Measurements from ENCODE around the gene OR6C3. TPM values are rescaled to one million over a fixed set of nuclear protein-coding genes. Genes with fewer than 3 reads are reported as not detected.
"Not testable (repeated sequence)": the region's sequence is repeated elsewhere in the genome, so short reads cannot be mapped to it uniquely, and the experiment has no call there.

OR6C3 gene
- total RNA-seq, 2 donors from 2014 or later, result not detected

GRCh38 chr12:55336002-55336401 lies 5.5 kb downstream of the OR6C3 start:
- no peak for DNase-seq
- H3K9me3 Mint-ChIP-seq, result no peaks in the 10 kb centered on the region
- WGBS, 2 experiments (ENCODE audit: insufficient coverage in 1 of 2, insufficient read length in 1 of 2), result 92 to 95% methylated on average over 7 to 10 of the region's 10 CpGs
- Histone ChIP-seq H3K4me3 (ENCODE audit: low read length) (no peak overlapping the region), H3K36me3 (ENCODE audit: control insufficient read depth, insufficient read depth, low read length) (no peaks in the 10 kb centered on the region), H3K9ac (ENCODE audit: extremely low read depth, low read length, poor library complexity, severe bottlenecking) (no peak overlapping the region), H3K4me1 (ENCODE audit: control insufficient read depth, insufficient read depth, low read length) (peaks cover 6% of the 10 kb centered on the region), H3K27me3 (ENCODE audit: control insufficient read depth, insufficient read depth, low read length, poor library complexity, severe bottlenecking) (no peaks in the 10 kb centered on the region), H3K27ac (ENCODE audit: low read depth, low read length) (no peak overlapping the region), H3K9me3 (ENCODE audit: control insufficient read depth, low read length) (no peaks in the 10 kb centered on the region)
- no peak overlapping the region for H3K4me3 Mint-ChIP-seq
- H3K36me3 Mint-ChIP-seq (ENCODE audit: low read depth), result no peaks in the 10 kb centered on the region
- no peaks in the 10 kb centered on the region for H3K4me1 Mint-ChIP-seq
- H3K27me3 Mint-ChIP-seq (ENCODE audit: insufficient read depth), result no peaks in the 10 kb centered on the region
- H3K27ac Mint-ChIP-seq, result no peak overlapping the region
- TF ChIP-seq CTCF (conservative IDR thresholded peaks at IDR 0.05), result no peak

GRCh38 chr12:55355338-55355737 lies 24.8 kb downstream of the OR6C3 start:
- not testable (repeated sequence) for H3K4me3 ChIP-seq (ENCODE audit: low read length); H3K4me1 Mint-ChIP-seq; H3K9me3 Mint-ChIP-seq; H3K27me3 ChIP-seq (ENCODE audit: control insufficient read depth, insufficient read depth, low read length, poor library complexity, severe bottlenecking); H3K36me3 Mint-ChIP-seq (ENCODE audit: low read depth); H3K27me3 Mint-ChIP-seq (ENCODE audit: insufficient read depth); H3K4me1 ChIP-seq (ENCODE audit: control insufficient read depth, insufficient read depth, low read length); H3K9me3 ChIP-seq (ENCODE audit: control insufficient read depth, low read length); H3K4me3 Mint-ChIP-seq; H3K27ac ChIP-seq (ENCODE audit: low read depth, low read length); H3K36me3 ChIP-seq (ENCODE audit: control insufficient read depth, insufficient read depth, low read length); H3K9ac ChIP-seq (ENCODE audit: extremely low read depth, low read length, poor library complexity, severe bottlenecking)
- peak overlapping the region; percentile 77 for H3K27ac Mint-ChIP-seq
- WGBS, 2 experiments (ENCODE audit: insufficient coverage in 1 of 2, insufficient read length in 1 of 2), result 86 to 89% methylated on average over 3 to 4 of the region's 4 CpGs
- DNase-seq, result peak; percentile 87

DNA sequence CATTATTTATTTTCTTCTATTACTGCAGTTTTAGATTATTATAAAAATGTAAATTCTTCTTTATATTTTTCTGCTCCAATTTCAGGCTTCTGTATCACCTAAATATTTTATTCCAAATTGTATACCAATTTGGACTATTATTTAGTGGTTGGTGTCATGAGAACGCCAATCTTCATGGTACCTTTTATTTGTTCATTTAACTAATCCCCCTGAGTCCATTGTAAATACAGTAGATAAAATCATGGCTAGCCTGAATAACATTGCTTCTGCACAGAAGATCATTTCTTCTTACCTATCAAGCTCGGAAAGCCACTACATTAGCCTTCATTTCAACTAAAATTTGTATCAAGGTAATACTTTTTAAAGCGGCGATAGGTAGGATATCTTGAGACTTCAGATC lies 32.1 kb downstream of the OR6C3 start, which contains the start of gene OR6C75:
TSS of gene OR6C75 (plus strand) at position 301 of the 400 bp plus-strand sequence. CDS start 2,136 bp downstream, outside the sequence.
- Mint-ChIP-seq H3K4me3 (no peak within 1 kb of the TSS), H3K27me3 (ENCODE audit: insufficient read depth) (no peaks in the 10 kb centered on the region), H3K36me3 (ENCODE audit: low read depth) (no peaks in the 10 kb centered on the region), H3K27ac (no peak within 1 kb of the TSS), H3K4me1 (no peaks in the 10 kb centered on the region), H3K9me3 (no peaks in the 10 kb centered on the region)
- no peaks in the 10 kb centered on the region for H3K9me3 ChIP-seq (ENCODE audit: control insufficient read depth, low read length)
- no peak within 1 kb of the TSS for H3K4me3 ChIP-seq (ENCODE audit: low read length)
- no peak within 1 kb of the TSS for H3K9ac ChIP-seq (ENCODE audit: extremely low read depth, low read length, poor library complexity, severe bottlenecking)
- no peaks in the 10 kb centered on the region for H3K36me3 ChIP-seq (ENCODE audit: control insufficient read depth, insufficient read depth, low read length)
- TF ChIP-seq CTCF (conservative IDR thresholded peaks at IDR 0.05), result no peak
- H3K27ac ChIP-seq (ENCODE audit: low read depth, low read length), result no peak within 1 kb of the TSS
- 87 to 100% methylated on average over 3 to 4 of the region's 4 CpGs for WGBS, 2 experiments (ENCODE audit: insufficient coverage in 1 of 2, insufficient read length in 1 of 2)
- H3K27me3 ChIP-seq (ENCODE audit: control insufficient read depth, insufficient read depth, low read length, poor library complexity, severe bottlenecking), result no peaks in the 10 kb centered on the region
- DNase-seq, result no peak
- no peaks in the 10 kb centered on the region for H3K4me1 ChIP-seq (ENCODE audit: control insufficient read depth, insufficient read depth, low read length)

GRCh38 chr12:55365086-55365485 lies 34.5 kb downstream of the OR6C3 start:
- Histone ChIP-seq H3K4me1 (ENCODE audit: control insufficient read depth, insufficient read depth, low read length) (no peaks in the 10 kb centered on the region), H3K27me3 (ENCODE audit: control insufficient read depth, insufficient read depth, low read length, poor library complexity, severe bottlenecking) (no peaks in the 10 kb centered on the region), H3K4me3 (ENCODE audit: low read length) (no peak overlapping the region), H3K9me3 (ENCODE audit: control insufficient read depth, low read length) (no peaks in the 10 kb centered on the region), H3K36me3 (ENCODE audit: control insufficient read depth, insufficient read depth, low read length) (no peaks in the 10 kb centered on the region), H3K27ac (ENCODE audit: low read depth, low read length) (no peak overlapping the region), H3K9ac (ENCODE audit: extremely low read depth, low read length, poor library complexity, severe bottlenecking) (no peak overlapping the region)
- Mint-ChIP-seq H3K4me1 (no peaks in the 10 kb centered on the region), H3K36me3 (ENCODE audit: low read depth) (no peaks in the 10 kb centered on the region), H3K27ac (no peak overlapping the region), H3K4me3 (no peak overlapping the region), H3K9me3 (no peaks in the 10 kb centered on the region), H3K27me3 (ENCODE audit: insufficient read depth) (no peaks in the 10 kb centered on the region)
- TF ChIP-seq CTCF (conservative IDR thresholded peaks at IDR 0.05), result no peak
- no peak for DNase-seq
- WGBS, 2 experiments (ENCODE audit: insufficient coverage in 1 of 2, insufficient read length in 1 of 2), result 88 to 100% methylated on average over 1 to 3 of the region's 3 CpGs
